GM19043 (cell line): ENCODE measurements around the gene STK24.

Source experiments
- ATAC-seq: cut with Tn5 transposase; IDR thresholded peaks from one replicate; pipeline ENCODE4 v1.9.1; 2021; ENCODE audit warnings: low read depth; ENCODE audit not compliant: unreplicated experiment

STK24 gene

GRCh38 chr13:98514288-98514687 lies 62.6 kb downstream of the STK24 start:
- no peak for ATAC-seq

GRCh38 chr13:98513837-98514236 lies 63.1 kb downstream of the STK24 start:
- ATAC-seq = no peak

GRCh38 chr13:98512774-98513665 lies 63.9 kb downstream of the STK24 start:
- ATAC-seq = no peak

GRCh38 chr13:98511435-98511834 lies 65.5 kb downstream of the STK24 start:
- ATAC-seq = no peak

GRCh38 chr13:98510156-98510509 lies 66.8 kb downstream of the STK24 start:
- ATAC-seq = no peak

GRCh38 chr13:98509271-98510155 lies 67.4 kb downstream of the STK24 start:
- ATAC-seq = peak; percentile 50

GRCh38 chr13:98508685-98509084 lies 68.2 kb downstream of the STK24 start:
- ATAC-seq = no peak

- ATAC-seq = no peak
Observed at GRCh38 chr13:98508280-98508679, 68.6 kb downstream of the STK24 start.

- ATAC-seq = no peak
Observed at GRCh38 chr13:98507282-98507797, 69.6 kb downstream of the STK24 start.

- ATAC-seq = no peak
Observed at GRCh38 chr13:98506728-98507230, 70.1 kb downstream of the STK24 start.

- ATAC-seq = no peak
Observed at GRCh38 chr13:98506322-98506721, 70.6 kb downstream of the STK24 start.

GRCh38 chr13:98505217-98505616 lies 71.7 kb downstream of the STK24 start:
- ATAC-seq = no peak

GRCh38 chr13:98504371-98504963 lies 72.4 kb downstream of the STK24 start:
- ATAC-seq = peak; percentile 41

GRCh38 chr13:98504029-98504351 lies 72.9 kb downstream of the STK24 start:
- no peak for ATAC-seq

GRCh38 chr13:98503175-98504028 lies 73.5 kb downstream of the STK24 start:
- no peak for ATAC-seq

- ATAC-seq = peak; percentile 68
Observed at GRCh38 chr13:98500963-98501421, 75.9 kb downstream of the STK24 start.

GRCh38 chr13:98496966-98497365 lies 79.9 kb downstream of the STK24 start:
- ATAC-seq = no peak

GRCh38 chr13:98496479-98496791 lies 80.5 kb downstream of the STK24 start:
- no peak for ATAC-seq

- no peak for ATAC-seq
Observed at GRCh38 chr13:98495627-98496478, 81.1 kb downstream of the STK24 start.
